ENCODE measurements around the gene HCN3. TPM values are rescaled to one million over a fixed set of nuclear protein-coding genes. Genes with fewer than 3 reads are reported as not detected.

HCN3 gene
- total and polyA plus RNA-seq, 2 of the 13 experiments (the other 11 are each of a cell fraction or from before 2014, with no cell fraction given): 2.4 to 10.2 TPM

- TF ChIP-seq RFXAP (CRISPR knock-in tag; IDR thresholded peaks at IDR 0.05; ENCODE audit: borderline replicate concordance): peak; percentile 24
- no peak for TF ChIP-seq KAT7 (CRISPR knock-in tag; IDR thresholded peaks at IDR 0.05; ENCODE audit: borderline replicate concordance)
- no peak for TF ChIP-seq ZBTB3 (CRISPR knock-in tag; IDR thresholded peaks at IDR 0.05; ENCODE audit: borderline replicate concordance, low read depth)
- TF ChIP-seq ZNF605 (CRISPR knock-in tag; IDR thresholded peaks at IDR 0.05): no peak
- TF ChIP-seq POLR2G (IDR thresholded peaks at IDR 0.05; ENCODE audit: low read depth, low read length): peak; percentile 57
- TF ChIP-seq RXRB (CRISPR knock-in tag; IDR thresholded peaks at IDR 0.05; ENCODE audit: borderline replicate concordance): peak; percentile 25; the same call in 1 of the 2 replicates
- 0 out of 2 replicates have a peak, but pooled peaks have one; percentile 41 for TF ChIP-seq PRDM10 (CRISPR knock-in tag; IDR thresholded peaks at IDR 0.05; ENCODE audit: low read depth)
- no peak for TF ChIP-seq ZNF138 (CRISPR knock-in tag; IDR thresholded peaks at IDR 0.05; ENCODE audit: low read depth)
- TF ChIP-seq, protein P1, sequence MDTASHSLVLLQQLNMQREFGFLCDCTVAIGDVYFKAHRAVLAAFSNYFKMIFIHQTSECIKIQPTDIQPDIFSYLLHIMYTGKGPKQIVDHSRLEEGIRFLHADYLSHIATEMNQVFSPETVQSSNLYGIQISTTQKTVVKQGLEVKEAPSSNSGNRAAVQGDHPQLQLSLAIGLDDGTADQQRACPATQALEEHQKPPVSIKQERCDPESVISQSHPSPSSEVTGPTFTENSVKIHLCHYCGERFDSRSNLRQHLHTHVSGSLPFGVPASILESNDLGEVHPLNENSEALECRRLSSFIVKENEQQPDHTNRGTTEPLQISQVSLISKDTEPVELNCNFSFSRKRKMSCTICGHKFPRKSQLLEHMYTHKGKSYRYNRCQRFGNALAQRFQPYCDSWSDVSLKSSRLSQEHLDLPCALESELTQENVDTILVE (CRISPR knock-in tag; IDR thresholded peaks at IDR 0.05): peak; percentile 34; the same call in 1 of the 2 replicates
- TF ChIP-seq ZFY (CRISPR knock-in tag; IDR thresholded peaks at IDR 0.05): peak; percentile 37
- TF ChIP-seq, protein P2, sequence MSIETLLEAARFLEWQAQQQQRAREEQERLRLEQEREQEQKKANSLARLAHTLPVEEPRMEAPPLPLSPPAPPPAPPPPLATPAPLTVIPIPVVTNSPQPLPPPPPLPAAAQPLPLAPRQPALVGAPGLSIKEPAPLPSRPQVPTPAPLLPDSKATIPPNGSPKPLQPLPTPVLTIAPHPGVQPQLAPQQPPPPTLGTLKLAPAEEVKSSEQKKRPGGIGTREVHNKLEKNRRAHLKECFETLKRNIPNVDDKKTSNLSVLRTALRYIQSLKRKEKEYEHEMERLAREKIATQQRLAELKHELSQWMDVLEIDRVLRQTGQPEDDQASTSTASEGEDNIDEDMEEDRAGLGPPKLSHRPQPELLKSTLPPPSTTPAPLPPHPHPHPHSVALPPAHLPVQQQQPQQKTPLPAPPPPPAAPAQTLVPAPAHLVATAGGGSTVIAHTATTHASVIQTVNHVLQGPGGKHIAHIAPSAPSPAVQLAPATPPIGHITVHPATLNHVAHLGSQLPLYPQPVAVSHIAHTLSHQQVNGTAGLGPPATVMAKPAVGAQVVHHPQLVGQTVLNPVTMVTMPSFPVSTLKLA (IDR thresholded peaks at IDR 0.05): peak; percentile 74
- peak; percentile 53; the same call in 1 of the 2 replicates for TF ChIP-seq FOXA3 (CRISPR knock-in tag; IDR thresholded peaks at IDR 0.05)
- TF ChIP-seq RAD51 (IDR thresholded peaks at IDR 0.05; ENCODE audit: borderline replicate concordance): peak; percentile 98
- TF ChIP-seq NRL (CRISPR knock-in tag; IDR thresholded peaks at IDR 0.05; ENCODE audit: borderline replicate concordance): no peak
- TF ChIP-seq, protein P3, sequence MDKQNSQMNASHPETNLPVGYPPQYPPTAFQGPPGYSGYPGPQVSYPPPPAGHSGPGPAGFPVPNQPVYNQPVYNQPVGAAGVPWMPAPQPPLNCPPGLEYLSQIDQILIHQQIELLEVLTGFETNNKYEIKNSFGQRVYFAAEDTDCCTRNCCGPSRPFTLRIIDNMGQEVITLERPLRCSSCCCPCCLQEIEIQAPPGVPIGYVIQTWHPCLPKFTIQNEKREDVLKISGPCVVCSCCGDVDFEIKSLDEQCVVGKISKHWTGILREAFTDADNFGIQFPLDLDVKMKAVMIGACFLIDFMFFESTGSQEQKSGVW (CRISPR knock-in tag; IDR thresholded peaks at IDR 0.05; ENCODE audit: borderline replicate concordance): no peak
- TF ChIP-seq GATAD2A (CRISPR knock-in tag; IDR thresholded peaks at IDR 0.05): peak; percentile 56
- no peak for TF ChIP-seq MYC (CRISPR knock-in tag; IDR thresholded peaks at IDR 0.05; ENCODE audit: borderline replicate concordance)
- TF ChIP-seq NFIC (IDR thresholded peaks at IDR 0.05; ENCODE audit: low read length): peak; percentile 77
- TF ChIP-seq ZNF644 (CRISPR knock-in tag; IDR thresholded peaks at IDR 0.05; ENCODE audit: low read depth): peak; percentile 23; the same call in 1 of the 2 replicates
- TF ChIP-seq TFE3 (CRISPR knock-in tag; IDR thresholded peaks at IDR 0.05): peak; percentile 89
- TF ChIP-seq ZFX (CRISPR knock-in tag; IDR thresholded peaks at IDR 0.05; ENCODE audit: low read depth): peak; percentile 49
- TF ChIP-seq POGZ (CRISPR knock-in tag; IDR thresholded peaks at IDR 0.05): peak; percentile 32; the same call in 1 of the 2 replicates
- TF ChIP-seq THAP11 (CRISPR knock-in tag; IDR thresholded peaks at IDR 0.05): peak; percentile 95
These were observed 36.1 kb upstream of the HCN3 start (continued) for GRCh38 chr1:155241069-155241679.
